PC-9 (cell line): ENCODE measurements around the gene EXOC4.

Experiments
- EZH2 ChIP-seq: fragments of 200-600 bp; sonication (generic); IDR thresholded peaks from 2 replicates; pipeline ENCODE4 v1.8.0; 2017; ENCODE audit warnings: antibody characterized with exemption, low read depth
- TF ChIP-seq, protein P1 (sequence below): fragments of 200-600 bp; sonication (generic); conservative IDR thresholded peaks from 2 replicates; pipeline ENCODE4 v1.6.1; 2017; ENCODE audit warnings: mixed run types, antibody characterized with exemption, mild to moderate bottlenecking, moderate library complexity

DNA sequence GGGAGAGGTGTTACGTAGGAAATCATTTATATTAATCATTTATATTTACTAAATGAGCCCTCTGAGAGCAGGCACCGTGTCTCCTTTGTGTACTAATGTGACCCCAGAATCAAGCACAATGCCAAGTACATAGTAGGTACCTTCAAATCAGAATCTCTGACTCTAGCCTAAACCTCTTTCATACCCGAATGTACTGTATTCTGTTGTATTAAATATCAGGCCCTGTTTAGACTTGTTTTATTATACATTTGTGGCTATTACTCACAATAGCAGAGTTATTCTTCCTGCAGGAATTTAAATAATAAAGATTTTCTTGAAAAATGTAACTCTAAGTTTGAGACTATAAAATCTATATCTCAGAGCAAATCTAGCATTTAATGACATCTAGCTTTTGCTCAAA, 297.3 kb downstream of the EXOC4 start:
- TF ChIP-seq, protein P1, sequence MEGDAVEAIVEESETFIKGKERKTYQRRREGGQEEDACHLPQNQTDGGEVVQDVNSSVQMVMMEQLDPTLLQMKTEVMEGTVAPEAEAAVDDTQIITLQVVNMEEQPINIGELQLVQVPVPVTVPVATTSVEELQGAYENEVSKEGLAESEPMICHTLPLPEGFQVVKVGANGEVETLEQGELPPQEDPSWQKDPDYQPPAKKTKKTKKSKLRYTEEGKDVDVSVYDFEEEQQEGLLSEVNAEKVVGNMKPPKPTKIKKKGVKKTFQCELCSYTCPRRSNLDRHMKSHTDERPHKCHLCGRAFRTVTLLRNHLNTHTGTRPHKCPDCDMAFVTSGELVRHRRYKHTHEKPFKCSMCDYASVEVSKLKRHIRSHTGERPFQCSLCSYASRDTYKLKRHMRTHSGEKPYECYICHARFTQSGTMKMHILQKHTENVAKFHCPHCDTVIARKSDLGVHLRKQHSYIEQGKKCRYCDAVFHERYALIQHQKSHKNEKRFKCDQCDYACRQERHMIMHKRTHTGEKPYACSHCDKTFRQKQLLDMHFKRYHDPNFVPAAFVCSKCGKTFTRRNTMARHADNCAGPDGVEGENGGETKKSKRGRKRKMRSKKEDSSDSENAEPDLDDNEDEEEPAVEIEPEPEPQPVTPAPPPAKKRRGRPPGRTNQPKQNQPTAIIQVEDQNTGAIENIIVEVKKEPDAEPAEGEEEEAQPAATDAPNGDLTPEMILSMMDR = no peak
- no peak for TF ChIP-seq EZH2
